Stimulated activated CD8-positive, alpha-beta memory T cell treated with anti-CD3 and anti-CD28 coated beads, Interleukin-15, amount 100 ng/mL, for 4 hours (primary cell): Measurements from ENCODE around the gene ACVRL1.

Source experiments
- DNase-seq, 2 donors: peaks; one replicate each; pipeline ENCODE4 v3.0.0-alpha.2; 2020; ENCODE audit warnings: low read depth in 2 of 2

ACVRL1 gene

DNA sequence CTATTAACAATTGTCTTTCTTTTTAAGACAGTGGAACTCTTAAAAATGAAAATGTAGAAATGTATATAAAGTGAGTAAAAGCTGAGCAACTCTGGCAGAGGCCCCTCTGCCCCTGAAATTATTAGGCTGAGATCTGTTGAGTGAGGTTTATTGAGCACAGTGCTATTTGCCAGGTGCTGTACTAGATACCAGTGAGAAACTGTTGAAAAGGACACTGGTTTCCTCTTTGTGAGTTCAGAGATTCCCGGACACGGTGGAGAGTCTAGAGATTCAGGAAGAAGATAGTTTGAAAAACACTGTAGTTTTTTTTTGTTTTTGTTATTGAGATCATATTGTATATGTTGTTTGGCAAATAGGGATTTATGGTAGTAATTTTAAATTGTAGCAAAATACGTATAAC is 55.4 kb downstream of the ACVRL1 start:
- no peak for DNase-seq

- no peak for DNase-seq
Observed at GRCh38 chr12:51963477-51963876, 56.2 kb downstream of the ACVRL1 start.

GRCh38 chr12:51969643-51970042 is 62.3 kb downstream of the ACVRL1 start:
- DNase-seq = no peak

- DNase-seq = no peak
Observed at GRCh38 chr12:51970904-51971646, 63.8 kb downstream of the ACVRL1 start.

GRCh38 chr12:51971679-51972421 is 64.5 kb downstream of the ACVRL1 start:
- DNase-seq = no peak

DNA sequence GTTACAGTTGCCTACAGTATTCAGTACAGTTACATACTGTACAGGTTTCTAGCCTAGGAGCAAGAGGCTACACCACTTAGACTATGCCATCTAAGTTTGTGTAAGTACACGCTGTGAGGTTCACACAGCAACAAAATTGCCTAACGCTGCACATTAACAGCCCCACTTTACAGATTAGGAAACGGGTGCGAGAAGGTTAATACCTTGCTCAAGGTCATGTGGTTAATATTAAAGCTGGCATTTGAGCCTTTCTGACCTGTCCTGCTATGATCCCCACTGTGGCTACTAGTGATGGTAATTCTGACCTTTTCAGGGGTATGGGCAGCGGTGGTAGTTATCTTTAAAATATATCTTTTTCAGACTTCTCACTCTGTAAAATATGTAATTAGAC is 65.1 kb downstream of the ACVRL1 start:
- DNase-seq = no peak

DNA sequence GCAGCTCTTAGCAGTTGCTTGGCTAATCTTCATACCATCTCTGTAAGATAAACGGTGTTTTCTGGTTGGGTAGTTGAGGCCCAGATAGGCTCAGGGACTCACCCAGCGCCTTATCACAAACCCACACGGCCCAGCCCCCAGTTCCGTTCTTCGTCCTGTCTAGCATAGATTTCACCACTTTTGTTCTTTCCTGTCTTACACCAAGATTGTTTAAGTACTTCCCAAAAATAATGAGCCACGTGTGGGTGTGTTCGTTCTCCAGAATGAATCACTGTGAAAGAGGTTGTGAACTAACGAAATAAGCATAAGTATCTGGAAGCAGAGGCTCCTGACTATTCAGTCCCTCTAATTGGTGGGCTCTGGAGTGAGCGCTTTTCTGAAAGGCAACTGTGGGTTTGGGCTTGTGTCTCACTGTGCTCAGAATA is 65.6 kb downstream of the ACVRL1 start:
- DNase-seq = peak; percentile 35 to 38
